GM10266 (cell line): ENCODE results near the gene SELENOW.

Source experiments
- DNase-seq: peaks from one replicate; pipeline ENCODE4 v3.0.0; 2012; ENCODE audit errors: extremely low spot score
- TF ChIP-seq, protein P1 (sequence below): IDR thresholded peaks from 2 replicates; pipeline ENCODE4 v1.5.1; 2012; ENCODE audit warnings: mild to moderate bottlenecking, low read depth; ENCODE audit not compliant: control insufficient read depth, insufficient read depth; ENCODE audit errors: missing control alignments

Gene SELENOW

DNA sequence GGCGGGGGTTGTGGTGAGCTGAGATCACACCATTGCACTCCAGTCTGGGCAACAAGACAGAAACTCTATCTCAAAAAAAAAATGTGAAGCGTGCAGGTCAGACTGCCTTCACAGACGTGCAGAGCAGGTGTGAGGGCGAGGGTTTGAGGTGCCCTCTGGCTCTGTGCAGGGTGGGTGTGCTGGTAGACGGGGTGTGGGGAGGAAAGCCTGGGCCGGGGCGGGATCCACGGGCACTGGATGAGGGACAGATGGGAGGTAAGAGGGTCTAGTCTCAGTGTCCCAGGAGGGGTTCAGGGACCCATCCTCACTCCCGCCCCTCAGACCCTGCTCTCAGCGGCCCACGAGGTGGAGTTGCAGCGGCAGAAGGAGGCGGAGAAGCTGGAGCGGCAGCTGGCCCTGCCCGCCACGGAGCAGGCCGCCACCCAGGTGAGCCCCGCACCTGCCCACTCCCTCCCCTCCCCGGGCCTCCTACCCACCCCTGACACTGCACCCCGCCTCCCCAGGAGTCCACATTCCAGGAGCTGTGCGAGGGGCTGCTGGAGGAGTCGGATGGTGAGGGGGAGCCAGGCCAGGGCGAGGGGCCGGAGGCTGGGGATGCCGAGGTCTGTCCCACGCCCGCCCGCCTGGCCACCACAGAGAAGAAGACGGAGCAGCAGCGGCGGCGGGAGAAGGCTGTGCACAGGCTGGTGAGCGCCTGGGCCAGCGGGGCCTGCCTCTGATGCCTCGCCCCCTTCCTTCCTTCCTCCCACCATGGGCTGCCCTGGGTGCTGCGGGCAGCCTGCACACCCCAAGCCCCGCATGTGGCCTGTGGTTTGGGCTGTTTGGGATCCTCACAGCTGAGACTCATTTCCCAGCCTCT is 24.1 kb upstream of the SELENOW start:
- no peak for DNase-seq
- TF ChIP-seq, protein P1, sequence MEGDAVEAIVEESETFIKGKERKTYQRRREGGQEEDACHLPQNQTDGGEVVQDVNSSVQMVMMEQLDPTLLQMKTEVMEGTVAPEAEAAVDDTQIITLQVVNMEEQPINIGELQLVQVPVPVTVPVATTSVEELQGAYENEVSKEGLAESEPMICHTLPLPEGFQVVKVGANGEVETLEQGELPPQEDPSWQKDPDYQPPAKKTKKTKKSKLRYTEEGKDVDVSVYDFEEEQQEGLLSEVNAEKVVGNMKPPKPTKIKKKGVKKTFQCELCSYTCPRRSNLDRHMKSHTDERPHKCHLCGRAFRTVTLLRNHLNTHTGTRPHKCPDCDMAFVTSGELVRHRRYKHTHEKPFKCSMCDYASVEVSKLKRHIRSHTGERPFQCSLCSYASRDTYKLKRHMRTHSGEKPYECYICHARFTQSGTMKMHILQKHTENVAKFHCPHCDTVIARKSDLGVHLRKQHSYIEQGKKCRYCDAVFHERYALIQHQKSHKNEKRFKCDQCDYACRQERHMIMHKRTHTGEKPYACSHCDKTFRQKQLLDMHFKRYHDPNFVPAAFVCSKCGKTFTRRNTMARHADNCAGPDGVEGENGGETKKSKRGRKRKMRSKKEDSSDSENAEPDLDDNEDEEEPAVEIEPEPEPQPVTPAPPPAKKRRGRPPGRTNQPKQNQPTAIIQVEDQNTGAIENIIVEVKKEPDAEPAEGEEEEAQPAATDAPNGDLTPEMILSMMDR = no peak

DNA sequence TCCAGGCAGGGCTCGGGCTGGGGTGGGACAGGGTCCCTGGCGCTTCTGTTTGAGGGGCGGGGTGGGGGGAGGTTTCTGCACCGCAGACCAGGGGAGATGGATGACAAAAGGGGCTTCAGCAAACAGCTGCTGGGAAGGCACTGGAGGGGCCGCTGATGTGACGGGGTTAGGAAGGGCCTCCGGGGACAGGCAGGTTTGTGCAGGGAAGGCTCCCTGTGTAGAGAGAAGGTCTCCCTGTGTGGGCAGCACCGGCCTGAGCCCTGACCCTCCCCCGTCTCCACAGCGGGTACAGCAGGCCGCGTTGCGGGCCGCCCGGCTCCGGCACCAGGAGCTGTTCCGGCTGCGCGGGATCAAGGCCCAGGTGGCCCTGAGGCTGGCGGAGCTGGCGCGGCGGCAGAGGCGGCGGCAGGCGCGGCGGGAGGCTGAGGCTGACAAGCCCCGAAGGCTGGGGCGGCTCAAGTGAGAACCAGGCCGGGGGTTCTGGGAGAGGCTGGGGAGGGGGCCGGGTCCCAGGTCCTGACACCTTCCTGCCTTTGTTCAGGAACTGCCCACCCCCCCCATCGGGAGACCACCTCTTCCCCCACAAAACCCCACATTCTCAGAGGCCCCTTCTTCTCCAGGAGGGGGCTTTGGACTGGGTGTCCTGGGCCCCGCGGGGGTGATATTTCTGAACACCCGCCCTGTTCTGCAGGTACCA is 23.3 kb upstream of the SELENOW start:
- DNase-seq = no peak
- TF ChIP-seq, protein P1 = no peak

DNA sequence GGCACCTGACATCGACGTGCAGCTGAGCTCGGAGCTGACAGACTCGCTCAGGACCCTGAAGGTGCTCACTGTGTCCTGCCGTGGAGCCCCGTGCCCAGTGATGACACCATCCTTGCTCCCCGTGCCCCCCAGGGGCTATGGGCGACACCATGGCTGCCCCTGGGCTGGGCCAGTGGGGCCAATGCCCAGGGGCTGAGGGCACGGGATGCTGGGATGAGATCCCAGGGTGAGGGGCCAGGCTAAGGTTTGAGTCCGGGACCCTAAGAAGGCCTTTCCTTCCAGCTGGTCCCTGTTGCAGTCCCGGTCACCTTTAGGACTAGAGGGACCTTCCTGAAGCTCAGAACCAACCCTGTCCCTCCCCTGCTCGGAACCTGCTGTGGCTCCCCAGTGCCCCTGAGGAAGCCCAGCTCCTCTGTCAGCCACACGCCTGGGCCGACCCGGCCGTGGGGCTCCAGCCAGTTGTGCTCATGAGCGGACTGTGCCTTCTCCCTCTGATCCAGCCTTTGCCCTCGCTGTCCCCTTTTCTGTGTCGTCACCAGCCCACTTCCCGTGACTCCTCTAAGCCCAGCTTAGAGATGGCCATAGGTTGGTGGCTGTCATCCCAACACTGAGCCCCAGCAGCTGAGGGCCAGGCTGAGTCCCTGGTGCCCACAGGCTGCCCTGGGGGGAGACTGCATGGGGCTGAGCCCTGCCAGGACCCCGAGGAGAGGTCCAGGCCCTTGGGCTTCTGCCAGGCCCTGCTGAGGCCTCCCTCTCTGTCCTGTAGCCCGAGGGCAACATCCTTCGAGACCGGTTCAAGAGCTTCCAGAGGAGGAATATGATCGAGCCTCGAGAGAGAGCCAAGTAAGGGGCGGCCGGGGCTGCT is 22.5 kb upstream of the SELENOW start:
- TF ChIP-seq, protein P1 = no peak
- no peak for DNase-seq

DNA sequence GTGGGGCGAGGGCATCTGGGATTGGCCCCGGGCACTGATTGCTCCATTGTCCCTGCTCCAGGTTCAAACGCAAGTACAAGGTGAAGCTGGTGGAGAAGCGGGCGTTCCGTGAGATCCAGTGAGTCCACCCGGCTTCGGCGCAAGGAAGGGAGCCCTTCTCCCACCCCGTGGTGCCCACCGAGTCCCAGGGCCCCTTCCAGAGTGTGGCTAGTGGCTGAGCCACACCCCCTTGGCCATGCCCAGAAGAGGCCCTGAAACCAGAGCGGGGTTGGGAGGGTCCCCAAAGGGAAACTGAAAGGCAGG is 21.9 kb upstream of the SELENOW start:
- TF ChIP-seq, protein P1 = no peak
- no peak for DNase-seq

DNA sequence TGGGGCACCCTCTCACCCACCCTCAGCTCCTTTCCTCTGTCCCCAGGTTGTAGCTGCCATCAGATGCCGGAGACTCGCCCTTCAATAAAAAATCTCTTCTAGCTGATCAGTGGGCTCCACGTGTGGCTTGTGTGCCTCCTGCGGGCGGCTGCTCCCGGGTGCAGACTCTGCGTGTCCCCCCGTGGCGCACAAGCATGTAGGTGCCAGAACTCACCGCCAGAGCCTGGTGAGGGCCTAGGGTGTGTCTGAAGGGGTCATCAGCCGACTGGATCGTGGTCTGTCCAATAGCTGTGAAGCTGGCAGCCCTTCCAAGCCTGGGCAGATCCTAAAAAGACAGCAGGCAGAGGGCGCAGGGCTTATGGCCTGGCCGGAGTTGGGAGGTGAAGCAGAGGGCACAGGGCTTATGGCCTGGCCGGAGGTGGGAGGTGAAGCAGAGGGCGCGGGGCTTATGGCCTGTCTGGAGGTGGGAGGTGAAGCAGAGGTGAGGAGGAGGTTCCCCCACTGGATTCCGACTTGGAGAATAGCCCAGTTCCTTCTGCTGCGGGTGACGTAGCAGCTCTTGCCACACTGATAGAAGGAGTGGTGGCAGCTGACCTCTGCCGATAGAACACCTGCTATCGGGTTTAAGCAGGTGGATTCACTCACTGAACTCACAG is 21.4 kb upstream of the SELENOW start:
- TF ChIP-seq, protein P1 = no peak
- no peak for DNase-seq

DNA sequence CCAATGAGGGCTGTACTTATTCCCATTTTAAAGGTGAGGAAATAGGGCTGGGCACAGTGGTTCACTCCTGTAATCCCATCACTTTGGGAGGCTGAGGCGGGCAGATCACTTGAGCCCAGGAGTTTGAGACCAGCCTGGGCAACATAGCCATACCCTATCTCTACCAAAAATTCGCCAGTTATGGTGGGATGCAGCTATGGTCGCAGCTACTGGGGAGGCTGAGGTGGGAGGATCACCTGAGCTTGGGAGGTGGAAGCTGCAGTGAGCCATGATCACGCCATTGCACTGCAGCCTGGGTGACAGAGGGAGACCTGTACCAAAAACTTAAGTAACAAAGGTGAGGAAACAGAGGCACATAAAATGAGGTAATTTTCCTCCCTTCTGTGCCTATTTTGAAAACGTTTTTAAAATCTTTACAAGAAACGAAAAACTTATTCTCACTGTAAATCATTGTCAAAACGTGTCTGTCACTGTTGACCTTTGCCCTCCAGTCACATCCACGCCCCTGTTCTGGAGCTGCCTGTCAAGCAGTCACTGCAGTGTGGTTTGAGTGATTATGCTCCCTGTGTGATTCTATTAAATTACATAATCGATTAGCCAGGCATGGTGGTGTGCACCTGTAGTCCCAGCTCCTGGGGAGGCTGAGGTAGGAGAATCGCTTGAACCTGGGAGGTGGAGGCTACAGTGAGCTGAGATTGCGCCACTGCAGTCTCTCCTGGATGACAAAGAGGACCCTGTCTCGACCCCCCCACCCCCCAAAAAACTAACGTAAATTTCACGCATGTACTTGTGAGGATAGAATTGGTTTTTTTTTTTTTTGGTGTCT is 20.7 kb upstream of the SELENOW start:
- TF ChIP-seq, protein P1 = no peak
- DNase-seq = no peak
